ENCODE measurements around the gene RGS7BP.

The RGS7BP gene

DNA sequence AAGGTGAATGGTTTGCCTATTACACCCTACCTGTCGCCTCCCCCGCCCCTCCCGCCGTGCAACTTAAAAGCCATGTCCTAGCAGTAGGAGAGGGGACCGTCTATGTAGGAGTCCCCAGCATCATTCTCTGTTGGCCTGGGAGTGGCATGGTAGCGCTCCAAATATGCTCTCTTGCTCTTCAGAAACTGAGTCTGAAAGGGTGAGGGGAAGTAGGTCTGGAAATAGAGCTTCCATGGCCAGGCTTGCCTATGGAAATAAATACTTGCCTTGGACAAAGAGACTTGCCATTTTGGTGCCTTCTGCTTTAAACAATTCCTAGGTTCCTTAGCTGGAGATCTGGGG lies 1.4 kb downstream of the RGS7BP start:
- no peak overlapping the region for H3K9ac ChIP-seq
- H3K4me2 ChIP-seq, result no peak overlapping the region
- no peaks in the 10 kb centered on the region for H4K20me1 ChIP-seq
- H3K4me3 ChIP-seq, result no peak overlapping the region
- H3K4me1 ChIP-seq, result no peaks in the 10 kb centered on the region
- no peak for TF ChIP-seq Cebpa-rat (IDR thresholded peaks at IDR 0.05)
- H3K27me3 ChIP-seq, result no peaks in the 10 kb centered on the region
- no peak overlapping the region for H3K27ac ChIP-seq
- peaks cover 15% of the 10 kb centered on the region; the same call in 1 of the 2 replicates for H3K9me3 ChIP-seq
- H3K36me3 ChIP-seq, result no peaks in the 10 kb centered on the region

DNA sequence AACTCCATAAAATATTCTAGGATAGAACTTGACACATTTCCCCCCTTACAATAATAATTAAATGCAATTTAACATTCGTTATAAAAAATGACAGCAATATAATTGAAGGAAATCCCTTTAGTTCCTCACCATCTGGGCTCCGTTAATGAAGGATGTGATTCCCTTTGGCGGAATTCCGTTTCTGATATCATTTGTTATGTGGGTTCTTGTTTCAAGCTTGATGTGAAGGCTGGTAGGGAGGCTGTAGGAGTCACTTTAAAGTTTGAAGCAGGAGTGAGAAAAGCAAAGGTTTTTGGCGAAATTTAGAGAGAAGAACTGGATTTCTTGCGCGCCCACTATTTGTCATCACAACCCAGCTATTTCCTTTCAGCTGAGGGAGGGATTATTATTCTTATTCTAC lies 4.0 kb downstream of the RGS7BP start:
- Histone ChIP-seq H3K4me2 (no peak overlapping the region), H3K27ac (no peak overlapping the region), H3K9me3 (peaks cover 15% of the 10 kb centered on the region; the same call in 1 of the 2 replicates), H3K4me1 (no peaks in the 10 kb centered on the region), H4K20me1 (no peaks in the 10 kb centered on the region), H3K9ac (no peak overlapping the region), H3K27me3 (no peaks in the 10 kb centered on the region), H3K36me3 (no peaks in the 10 kb centered on the region), H3K4me3 (no peak overlapping the region)
- TF ChIP-seq Cebpa-rat (IDR thresholded peaks at IDR 0.05), result no peak

DNA sequence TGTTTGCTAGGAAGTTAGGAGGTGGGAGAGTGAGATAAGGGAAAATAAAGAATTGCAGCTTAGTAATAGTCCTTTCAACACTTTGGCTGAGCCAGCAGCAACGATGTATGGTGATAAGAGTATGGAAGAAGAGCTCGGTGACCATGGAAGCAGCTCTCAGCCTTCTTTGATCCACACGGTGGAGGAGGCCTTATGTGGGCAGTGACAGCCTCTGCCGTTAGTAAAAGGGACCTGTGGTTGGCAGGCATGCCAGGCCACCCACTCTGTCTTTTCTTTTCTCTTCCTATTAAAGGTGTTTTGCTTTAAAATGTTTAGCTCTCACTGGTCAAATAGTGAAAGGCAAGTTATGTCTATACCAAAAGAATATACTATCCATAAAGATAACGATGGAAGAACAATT lies 7.7 kb downstream of the RGS7BP start:
- no peaks in the 10 kb centered on the region for H3K36me3 ChIP-seq
- TF ChIP-seq Cebpa-rat (IDR thresholded peaks at IDR 0.05), result no peak

DNA sequence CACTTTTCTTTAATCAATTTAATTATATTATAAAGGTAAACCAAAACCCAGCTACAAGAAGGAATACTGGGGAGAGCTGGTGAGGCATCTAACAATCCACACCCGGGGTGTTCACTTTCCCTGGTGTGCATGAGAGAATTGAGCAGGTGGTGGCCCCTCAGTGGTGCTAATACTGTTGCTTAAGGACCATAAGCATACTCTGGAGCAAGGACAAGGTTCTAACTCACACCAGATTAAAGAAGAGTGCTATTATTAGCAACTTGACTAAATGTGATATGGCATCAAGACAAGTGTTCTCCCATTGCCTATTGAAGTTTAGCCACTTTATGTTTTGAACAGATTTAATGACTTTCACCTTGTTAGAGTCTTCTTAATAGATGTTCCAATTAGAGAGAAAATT lies 8.8 kb downstream of the RGS7BP start:
- no peak for TF ChIP-seq Cebpa-rat (IDR thresholded peaks at IDR 0.05)
- Histone ChIP-seq H4K20me1 (no peaks in the 10 kb centered on the region), H3K9me3 (no peaks in the 10 kb centered on the region), H3K27me3 (no peaks in the 10 kb centered on the region), H3K36me3 (no peaks in the 10 kb centered on the region), H3K9ac (no peak overlapping the region), H3K27ac (no peak overlapping the region), H3K4me3 (no peak overlapping the region), H3K4me1 (peaks cover 7% of the 10 kb centered on the region), H3K4me2 (no peak overlapping the region)

More for the DNA sequence above, 7.7 kb downstream of the RGS7BP start:
- Histone ChIP-seq H3K4me3 (no peak overlapping the region), H3K27me3 (no peaks in the 10 kb centered on the region), H3K9ac (no peak overlapping the region), H3K27ac (no peak overlapping the region), H4K20me1 (no peaks in the 10 kb centered on the region), H3K4me2 (no peak overlapping the region), H3K9me3 (no peaks in the 10 kb centered on the region), H3K4me1 (peaks cover 7% of the 10 kb centered on the region)

DNA sequence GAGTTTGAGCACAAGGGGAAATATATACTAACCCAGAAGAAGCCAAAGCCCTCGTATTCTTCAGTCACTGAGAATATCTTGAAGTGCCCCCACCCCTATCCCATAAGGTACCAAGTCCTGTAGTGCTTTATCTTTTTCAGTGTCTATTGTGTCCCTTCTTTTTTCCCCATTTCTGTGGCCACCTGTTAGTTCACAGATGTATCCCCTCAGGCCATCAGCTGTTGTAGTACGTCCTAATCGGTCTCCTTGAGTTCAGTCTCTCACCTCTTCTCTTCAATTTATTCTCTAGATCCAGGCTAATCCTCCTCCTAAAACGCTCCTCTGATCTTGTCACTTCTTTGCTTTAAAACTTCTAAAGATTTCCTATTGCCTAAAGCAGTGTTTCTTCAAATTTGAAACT lies 10.4 kb downstream of the RGS7BP start:
- no peak for TF ChIP-seq Cebpa-rat (IDR thresholded peaks at IDR 0.05)
- no peak overlapping the region for H3K9ac ChIP-seq
- no peaks in the 10 kb centered on the region for H4K20me1 ChIP-seq
- H3K36me3 ChIP-seq, result no peaks in the 10 kb centered on the region
- no peak overlapping the region for H3K4me3 ChIP-seq
- H3K27ac ChIP-seq, result no peak overlapping the region
- no peaks in the 10 kb centered on the region for H3K9me3 ChIP-seq
- H3K27me3 ChIP-seq, result no peaks in the 10 kb centered on the region
- peaks cover 7% of the 10 kb centered on the region for H3K4me1 ChIP-seq
- peak overlapping the region; percentile 31 for H3K4me2 ChIP-seq

DNA sequence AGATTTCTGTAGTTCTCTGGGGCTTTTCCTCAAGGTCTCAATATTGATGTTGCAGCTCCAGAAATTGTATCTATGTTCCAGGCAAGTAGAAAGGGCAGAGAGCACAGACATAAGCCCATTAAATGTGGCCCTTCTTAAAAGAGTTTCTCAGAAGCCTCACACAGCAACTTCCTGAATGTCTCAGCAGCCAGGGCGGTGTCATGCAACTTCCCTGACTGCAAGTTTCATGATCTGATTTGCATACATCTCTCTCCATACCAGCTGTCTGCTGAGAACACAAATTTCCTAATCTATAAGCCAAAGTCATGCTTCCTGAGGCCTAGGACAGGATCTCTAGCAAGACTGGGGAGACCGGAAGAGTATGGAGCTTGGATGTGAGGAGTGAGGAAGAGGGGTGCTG lies 13.0 kb downstream of the RGS7BP start:
- Histone ChIP-seq H3K4me1 (peaks cover 7% of the 10 kb centered on the region), H3K9me3 (no peaks in the 10 kb centered on the region), H3K4me3 (no peak overlapping the region), H4K20me1 (no peaks in the 10 kb centered on the region), H3K9ac (no peak overlapping the region), H3K27ac (no peak overlapping the region), H3K36me3 (no peaks in the 10 kb centered on the region), H3K27me3 (no peaks in the 10 kb centered on the region), H3K4me2 (no peak overlapping the region)
- TF ChIP-seq Cebpa-rat (IDR thresholded peaks at IDR 0.05), result no peak

DNA sequence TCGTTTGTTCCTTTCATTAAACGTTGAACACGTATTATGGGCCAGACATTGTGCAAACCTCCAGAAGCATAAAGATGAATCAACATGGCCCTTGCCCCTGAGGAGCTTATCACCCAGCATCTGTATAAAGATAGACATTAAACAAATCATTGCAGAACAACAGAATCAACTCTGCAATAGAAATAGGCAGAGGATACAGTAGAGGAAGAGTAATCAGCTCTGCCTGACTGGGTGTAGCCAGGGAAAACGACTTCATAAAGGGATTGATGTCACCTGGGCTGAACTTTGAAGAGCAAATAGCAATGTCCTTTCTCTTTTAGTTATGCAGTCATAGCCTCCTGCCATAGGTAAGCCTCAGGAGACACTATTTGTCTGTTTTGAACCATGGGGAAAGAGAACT lies 13.4 kb downstream of the RGS7BP start:
- Histone ChIP-seq H3K27ac (no peak overlapping the region), H4K20me1 (no peaks in the 10 kb centered on the region), H3K9ac (no peak overlapping the region), H3K4me2 (no peak overlapping the region), H3K4me3 (no peak overlapping the region), H3K9me3 (no peaks in the 10 kb centered on the region), H3K36me3 (no peaks in the 10 kb centered on the region), H3K4me1 (peaks cover 7% of the 10 kb centered on the region), H3K27me3 (no peaks in the 10 kb centered on the region)
- no peak for TF ChIP-seq Cebpa-rat (IDR thresholded peaks at IDR 0.05)

DNA sequence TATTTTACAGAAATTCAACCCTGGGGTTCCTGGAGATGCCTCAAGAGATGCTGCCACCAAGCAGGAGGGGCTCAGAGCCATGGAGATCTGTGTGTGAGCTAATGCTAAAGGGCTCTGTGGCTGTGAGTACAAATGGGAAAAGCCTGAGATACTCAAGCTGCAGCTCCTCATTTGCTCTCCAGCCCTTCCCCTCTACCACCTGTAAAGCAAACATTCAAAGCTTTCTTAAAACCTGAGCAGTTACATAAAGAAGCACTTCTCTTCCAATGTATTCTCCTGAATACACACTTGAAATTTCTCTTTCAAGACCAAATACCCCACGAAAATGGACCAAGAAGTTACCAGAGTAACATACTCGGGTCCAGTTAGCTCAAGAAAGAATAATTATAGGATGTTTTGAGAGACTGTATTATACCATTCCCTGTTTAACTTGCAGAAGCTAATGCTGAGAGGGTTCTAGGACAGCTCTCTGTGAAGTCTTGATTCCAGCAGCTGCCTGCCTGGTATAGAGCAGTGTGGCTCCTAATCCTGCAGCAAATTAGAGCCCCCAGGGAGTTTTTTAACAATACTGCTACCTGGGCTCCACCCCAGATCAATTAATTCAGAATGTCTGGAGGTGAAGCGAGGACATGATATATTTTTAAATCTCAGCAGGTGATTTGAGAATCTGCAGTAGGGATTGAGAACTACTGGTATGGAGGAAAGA lies 21.1 kb downstream of the RGS7BP start:
- Histone ChIP-seq H3K4me3 (no peak overlapping the region), H3K27me3 (no peaks in the 10 kb centered on the region), H3K27ac (no peak overlapping the region), H3K9ac (no peak overlapping the region), H4K20me1 (no peaks in the 10 kb centered on the region), H3K4me2 (no peak overlapping the region), H3K9me3 (no peaks in the 10 kb centered on the region), H3K4me1 (no peaks in the 10 kb centered on the region), H3K36me3 (no peaks in the 10 kb centered on the region)
- TF ChIP-seq Cebpa-rat (IDR thresholded peaks at IDR 0.05), result no peak

DNA sequence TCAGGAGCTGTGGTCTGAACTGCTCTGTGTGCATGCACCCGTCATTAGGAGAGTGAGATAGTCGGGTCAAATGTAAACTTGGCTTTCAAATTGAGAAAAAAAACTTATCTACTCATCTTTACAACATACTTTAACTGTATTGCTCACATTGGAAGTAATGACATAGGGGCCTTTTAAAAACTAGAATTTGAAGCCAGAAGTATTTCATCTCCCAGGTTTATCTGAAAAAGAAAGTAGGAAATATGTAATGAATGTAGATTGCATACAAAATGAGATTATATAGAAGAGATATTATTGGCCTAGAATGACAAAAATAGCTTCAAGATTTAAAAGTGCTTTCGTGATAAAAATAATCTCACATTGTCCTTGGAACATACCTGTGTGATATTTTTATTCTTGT lies 24.3 kb downstream of the RGS7BP start:
- H3K36me3 ChIP-seq, result no peaks in the 10 kb centered on the region
- no peak for TF ChIP-seq Cebpa-rat (IDR thresholded peaks at IDR 0.05)
- no peak overlapping the region for H3K9ac ChIP-seq
- no peaks in the 10 kb centered on the region for H3K9me3 ChIP-seq
- no peak overlapping the region for H3K4me3 ChIP-seq
- H4K20me1 ChIP-seq, result no peaks in the 10 kb centered on the region
- no peak overlapping the region for H3K27ac ChIP-seq
- no peaks in the 10 kb centered on the region for H3K4me1 ChIP-seq
- no peaks in the 10 kb centered on the region for H3K27me3 ChIP-seq
- no peak overlapping the region for H3K4me2 ChIP-seq

DNA sequence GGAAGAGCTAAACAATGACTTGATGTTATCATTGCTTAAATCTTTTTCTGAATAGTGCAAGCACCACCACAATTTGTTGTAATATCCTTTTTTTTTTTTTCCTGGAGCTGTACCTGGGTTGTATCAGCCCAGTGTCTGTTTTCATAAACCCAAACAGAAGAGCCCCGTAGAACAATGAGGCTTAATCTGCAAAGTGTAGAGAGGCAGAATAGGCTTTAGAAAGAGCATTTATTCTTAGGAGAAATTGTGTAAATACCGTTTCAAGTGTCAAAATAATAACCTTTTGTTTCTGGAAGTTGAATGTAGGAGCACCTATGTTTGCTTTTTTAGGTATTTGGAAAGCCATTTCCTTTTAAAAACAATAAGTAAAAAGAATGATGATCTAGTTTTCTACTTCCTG lies 26.4 kb downstream of the RGS7BP start:
- no peaks in the 10 kb centered on the region for H3K9me3 ChIP-seq
- no peak overlapping the region for H3K4me2 ChIP-seq
- no peaks in the 10 kb centered on the region for H4K20me1 ChIP-seq
- H3K9ac ChIP-seq, result no peak overlapping the region
- H3K27me3 ChIP-seq, result no peaks in the 10 kb centered on the region
- no peaks in the 10 kb centered on the region for H3K4me1 ChIP-seq
- no peak for TF ChIP-seq Cebpa-rat (IDR thresholded peaks at IDR 0.05)
- H3K4me3 ChIP-seq, result no peak overlapping the region
- no peaks in the 10 kb centered on the region for H3K36me3 ChIP-seq
- H3K27ac ChIP-seq, result no peak overlapping the region

DNA sequence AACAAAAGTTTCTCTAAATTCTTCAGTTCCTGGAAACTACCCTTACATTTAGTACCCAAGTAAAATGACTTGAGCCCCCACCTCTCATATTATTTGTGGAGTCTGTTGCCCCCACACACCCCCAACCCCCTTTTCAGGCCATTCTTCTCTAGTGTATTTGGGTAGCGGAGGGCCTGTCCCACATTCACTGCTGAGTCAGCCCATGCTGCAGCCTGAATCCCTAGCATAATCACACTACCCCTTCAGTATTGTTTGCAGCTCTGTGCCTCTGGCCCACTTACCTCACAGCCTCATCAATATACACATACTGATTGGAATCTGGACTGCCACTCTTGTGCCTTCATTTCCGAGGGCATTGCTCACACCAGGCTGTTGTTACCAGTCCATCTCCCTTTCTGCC lies 26.8 kb downstream of the RGS7BP start:
- Histone ChIP-seq H3K9me3 (no peaks in the 10 kb centered on the region), H3K36me3 (no peaks in the 10 kb centered on the region), H4K20me1 (no peaks in the 10 kb centered on the region), H3K4me2 (no peak overlapping the region), H3K9ac (no peak overlapping the region), H3K4me3 (no peak overlapping the region), H3K27ac (no peak overlapping the region), H3K4me1 (no peaks in the 10 kb centered on the region), H3K27me3 (no peaks in the 10 kb centered on the region)
- no peak for TF ChIP-seq Cebpa-rat (IDR thresholded peaks at IDR 0.05)
